HT-29 (cell line): ENCODE measurements around the gene SEC16B. TPM values are rescaled to one million over a fixed set of nuclear protein-coding genes. Genes with fewer than 3 reads are reported as not detected.

ENCODE experiments used
- DNase-seq: peaks from one replicate; pipeline ENCODE4 v3.0.0-alpha.2; 2015; ENCODE audit warnings: low spot score
- total RNA-seq: library from RNA; depleted of rRNA; stranded (reverse); fragments of >200 nt; shearing (Covaris generic); gene quantifications from 2 replicates; pipeline ENCODE4 v1.2.3, GENCODE V29; 2014; rRNA removed

The SEC16B gene, protein sequence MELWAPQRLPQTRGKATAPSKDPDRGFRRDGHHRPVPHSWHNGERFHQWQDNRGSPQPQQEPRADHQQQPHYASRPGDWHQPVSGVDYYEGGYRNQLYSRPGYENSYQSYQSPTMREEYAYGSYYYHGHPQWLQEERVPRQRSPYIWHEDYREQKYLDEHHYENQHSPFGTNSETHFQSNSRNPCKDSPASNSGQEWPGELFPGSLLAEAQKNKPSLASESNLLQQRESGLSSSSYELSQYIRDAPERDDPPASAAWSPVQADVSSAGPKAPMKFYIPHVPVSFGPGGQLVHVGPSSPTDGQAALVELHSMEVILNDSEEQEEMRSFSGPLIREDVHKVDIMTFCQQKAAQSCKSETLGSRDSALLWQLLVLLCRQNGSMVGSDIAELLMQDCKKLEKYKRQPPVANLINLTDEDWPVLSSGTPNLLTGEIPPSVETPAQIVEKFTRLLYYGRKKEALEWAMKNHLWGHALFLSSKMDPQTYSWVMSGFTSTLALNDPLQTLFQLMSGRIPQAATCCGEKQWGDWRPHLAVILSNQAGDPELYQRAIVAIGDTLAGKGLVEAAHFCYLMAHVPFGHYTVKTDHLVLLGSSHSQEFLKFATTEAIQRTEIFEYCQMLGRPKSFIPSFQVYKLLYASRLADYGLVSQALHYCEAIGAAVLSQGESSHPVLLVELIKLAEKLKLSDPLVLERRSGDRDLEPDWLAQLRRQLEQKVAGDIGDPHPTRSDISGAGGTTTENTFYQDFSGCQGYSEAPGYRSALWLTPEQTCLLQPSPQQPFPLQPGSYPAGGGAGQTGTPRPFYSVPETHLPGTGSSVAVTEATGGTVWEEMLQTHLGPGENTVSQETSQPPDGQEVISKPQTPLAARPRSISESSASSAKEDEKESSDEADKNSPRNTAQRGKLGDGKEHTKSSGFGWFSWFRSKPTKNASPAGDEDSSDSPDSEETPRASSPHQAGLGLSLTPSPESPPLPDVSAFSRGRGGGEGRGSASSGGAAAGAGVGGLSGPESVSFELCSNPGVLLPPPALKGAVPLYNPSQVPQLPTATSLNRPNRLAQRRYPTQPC
- total RNA-seq: 1.5 and 2.9 TPM in 2 replicates

DNA sequence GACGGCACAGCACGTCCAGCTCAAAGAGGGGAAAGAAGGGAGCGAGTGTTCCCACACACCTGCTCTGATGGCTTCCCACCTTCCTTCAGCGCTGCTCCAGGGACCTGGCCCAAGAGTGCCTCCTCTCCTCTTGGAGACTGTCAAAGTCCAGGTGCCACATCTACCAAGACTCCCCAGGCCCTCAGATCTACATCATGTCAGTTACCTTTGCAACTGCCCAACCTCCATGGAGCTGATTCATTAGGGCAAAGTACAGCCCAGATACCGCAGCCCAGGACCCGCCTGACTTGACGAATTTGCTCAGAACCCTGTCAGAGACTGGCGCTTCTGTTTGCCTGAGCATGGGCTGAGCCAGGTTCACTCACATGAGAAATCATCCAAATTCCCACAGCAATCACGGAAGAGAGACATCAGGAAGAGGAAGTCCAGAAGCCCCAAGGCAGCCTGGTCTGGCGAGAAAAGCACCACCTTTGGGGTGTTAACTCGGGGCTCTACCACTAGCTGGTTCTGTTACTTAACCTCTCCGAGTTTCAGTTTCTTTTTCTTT is at the start of gene SEC16B:
Gene SEC16B (minus strand): TSS at position 234 of the 547 bp plus-strand sequence. CDS start 2,077 bp downstream, outside the sequence.
- peak; percentile 87 for DNase-seq

DNA sequence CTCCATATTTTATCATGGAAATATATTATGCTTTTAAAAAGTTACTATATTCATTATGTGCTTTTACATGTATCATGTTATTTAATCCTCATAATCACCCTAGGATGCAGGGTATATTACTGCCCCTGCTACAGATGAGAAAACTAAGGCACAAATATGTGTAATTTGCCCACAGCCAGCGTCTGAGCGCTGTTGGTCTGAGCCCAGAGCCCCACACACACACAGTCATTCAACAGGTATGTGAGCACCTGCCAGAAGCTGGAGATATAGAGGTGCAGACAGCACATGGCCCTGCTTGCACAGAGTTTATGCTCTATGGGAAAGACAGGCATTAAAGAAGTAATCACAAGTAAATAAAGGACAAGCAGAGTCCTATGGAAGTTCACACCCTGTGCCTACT is 49.8 kb upstream of the SEC16B start:
- DNase-seq: no peak

DNA sequence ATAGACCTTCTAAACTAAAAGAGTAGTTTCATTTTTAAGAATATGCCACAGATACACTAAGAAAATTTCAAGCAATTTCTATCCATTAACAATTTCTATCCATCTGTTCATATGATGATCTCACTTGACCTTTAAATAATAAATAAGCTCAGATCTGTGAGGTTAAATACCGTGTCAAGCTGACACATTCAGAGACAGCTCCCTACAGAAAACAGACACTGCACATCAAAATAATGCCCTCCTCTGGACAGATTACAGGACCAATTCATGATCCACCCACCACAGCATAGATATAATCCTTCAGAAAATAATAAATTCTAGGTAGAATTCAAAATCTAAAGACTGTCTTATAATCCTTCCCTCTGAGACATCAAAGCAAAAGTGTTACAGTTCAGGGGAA is 49.4 kb upstream of the SEC16B start:
- no peak for DNase-seq

DNA sequence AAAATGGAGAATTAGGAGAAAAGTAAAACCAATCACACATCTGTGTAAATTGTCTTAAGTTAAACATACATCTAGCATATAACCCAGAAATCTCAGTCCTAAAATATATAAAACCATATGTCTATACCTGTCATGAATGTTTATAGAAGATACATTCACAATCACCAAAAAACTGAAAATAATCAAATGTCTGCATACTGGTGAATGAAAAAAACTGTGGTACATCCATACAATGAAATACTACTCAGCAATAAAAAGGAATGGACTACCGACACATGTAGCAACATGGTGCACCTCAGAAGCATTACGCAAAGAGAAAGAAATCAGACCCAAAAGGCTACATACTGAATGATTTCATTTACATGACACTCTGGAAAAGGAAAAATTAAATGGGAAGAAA is 47.7 kb upstream of the SEC16B start:
- no peak for DNase-seq

DNA sequence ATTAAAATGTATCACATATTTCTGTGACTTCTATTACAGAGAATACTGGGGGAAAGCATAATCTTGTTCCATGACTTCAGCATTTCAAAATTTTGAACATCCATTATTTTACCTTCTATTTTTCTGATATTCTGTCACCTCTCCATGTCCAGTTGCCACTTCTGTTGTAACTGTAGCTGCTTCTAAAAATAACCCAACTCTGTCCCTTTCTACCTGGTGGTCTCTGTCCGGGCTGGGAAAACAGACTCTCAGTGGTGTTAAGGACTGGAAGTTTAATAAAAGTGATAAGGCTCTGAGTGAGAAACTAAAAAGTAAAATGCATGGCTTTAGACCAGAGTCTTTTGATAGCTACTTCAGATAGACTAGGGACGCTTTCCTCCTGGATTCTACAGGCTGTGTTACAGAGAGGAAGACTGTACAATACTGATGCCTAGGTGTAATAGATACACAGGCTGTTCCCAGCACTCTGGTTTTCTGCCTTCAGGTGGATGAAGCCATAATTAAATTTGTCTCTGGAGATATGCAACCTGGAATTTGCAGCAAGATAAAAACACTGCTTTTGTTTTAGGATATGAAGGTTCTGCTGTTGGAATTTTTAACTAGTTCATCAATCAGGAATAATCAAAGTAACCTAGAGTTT is 42.1 kb upstream of the SEC16B start:
- no peak for DNase-seq

DNA sequence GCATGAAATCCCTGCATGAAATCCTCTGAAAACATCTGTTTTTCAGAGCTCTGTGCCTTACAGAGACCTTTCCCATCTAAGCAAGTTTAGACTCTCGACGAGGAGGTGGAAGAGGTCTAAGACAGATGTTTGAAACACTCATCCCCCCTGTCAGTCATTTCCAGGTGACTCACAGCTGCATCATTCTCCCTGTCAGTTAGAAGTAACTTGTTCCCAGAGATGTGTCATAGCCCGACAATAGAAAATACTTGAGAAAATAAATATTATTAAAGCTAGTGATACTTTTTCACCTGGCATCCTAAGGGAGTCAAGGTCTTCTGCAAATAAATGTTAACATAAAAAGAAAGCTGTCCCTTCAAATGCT is 41.6 kb upstream of the SEC16B start:
- DNase-seq: no peak

DNA sequence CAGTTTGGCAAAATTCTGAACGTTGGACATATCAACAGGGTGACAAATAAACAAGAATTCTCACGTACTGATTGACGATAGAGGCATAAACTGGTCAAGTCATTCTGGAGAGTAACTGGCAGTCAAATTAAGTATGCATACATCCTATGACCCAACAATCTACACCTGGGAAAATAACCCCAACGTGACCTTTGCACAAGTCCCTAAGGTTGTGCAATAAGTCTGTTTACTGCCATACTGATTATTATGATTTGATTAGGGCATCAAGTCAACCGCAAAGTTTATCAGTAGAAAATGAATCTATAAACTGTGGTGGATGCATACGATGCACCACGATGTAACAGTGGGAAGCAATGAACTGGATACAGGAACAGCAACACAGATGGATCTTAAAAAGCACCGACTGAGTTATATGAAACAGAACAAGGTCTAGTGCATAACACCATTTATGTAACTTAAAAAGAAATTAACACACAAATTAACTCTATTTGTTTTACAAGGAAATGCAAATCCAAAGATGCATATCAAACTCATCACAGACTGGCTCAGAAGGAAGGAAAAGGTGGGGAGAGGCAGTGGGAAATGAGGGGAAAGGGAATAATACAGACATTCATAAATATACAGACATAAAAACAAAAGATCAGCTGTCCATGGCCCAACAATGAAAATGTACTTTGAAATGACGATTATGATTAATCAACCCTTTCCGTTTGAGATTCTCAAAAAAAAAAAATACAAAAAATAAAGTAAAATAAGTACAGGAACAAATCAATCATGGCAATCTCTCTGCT is 41.0 kb upstream of the SEC16B start:
- no peak for DNase-seq

DNA sequence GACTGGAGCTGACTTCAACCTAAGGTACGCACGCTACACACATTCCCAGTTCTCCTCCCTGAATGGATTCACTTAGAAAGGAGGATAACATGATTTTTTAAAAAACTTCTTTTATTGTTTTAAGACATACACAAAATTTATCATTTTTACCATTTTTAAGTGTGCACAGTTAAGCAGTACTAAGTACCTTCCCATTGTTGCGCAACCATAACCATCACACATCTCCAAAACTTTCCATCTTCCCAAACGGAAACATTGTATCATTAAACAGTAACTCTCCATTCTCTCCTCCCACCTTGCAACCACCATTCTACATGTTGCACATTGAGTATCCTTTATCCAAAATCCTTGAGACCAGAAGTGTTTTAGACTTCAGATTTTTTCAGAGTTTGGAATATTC is 36.2 kb upstream of the SEC16B start:
- DNase-seq: no peak

DNA sequence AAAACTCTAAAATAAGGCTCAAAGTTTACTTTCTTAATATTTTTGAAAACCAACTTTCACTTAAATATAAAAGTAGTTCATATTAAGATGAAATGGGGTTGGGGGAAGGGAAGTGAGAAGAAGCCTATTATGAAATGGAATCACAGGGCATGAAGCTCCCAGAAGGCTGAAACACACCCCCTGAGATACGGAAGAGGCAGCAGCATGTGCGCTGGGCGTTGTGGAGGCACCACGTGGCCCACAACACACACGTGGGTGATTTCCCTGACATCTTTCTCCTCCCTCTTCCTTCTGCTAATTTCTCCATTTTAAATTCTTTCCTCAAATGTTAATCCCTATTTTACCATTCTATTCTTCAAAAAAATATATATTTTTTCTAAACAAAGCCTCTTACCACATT is 35.6 kb upstream of the SEC16B start:
- no peak for DNase-seq

DNA sequence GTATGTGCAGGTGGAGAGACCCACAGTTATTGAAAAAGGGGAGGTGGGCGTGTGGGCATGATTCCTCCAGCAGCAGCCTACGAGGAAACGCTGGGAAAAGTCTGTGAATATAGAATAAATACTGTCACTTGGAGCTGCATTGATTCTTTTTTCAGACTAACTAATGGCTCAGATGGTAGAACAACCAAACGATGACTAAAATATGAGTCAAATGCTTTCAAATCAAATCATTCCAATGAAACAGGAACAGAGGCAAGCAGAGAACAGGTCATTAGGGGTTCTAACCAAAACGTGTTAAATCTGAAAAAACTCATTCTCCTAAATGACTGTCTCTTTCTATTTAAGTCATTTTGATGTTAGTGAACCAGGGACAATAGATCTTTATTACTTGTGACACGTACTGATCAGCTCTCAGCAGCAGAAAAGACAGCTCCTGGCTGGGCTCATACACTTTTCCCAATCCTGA is 35.1 kb upstream of the SEC16B start:
- DNase-seq: no peak

DNA sequence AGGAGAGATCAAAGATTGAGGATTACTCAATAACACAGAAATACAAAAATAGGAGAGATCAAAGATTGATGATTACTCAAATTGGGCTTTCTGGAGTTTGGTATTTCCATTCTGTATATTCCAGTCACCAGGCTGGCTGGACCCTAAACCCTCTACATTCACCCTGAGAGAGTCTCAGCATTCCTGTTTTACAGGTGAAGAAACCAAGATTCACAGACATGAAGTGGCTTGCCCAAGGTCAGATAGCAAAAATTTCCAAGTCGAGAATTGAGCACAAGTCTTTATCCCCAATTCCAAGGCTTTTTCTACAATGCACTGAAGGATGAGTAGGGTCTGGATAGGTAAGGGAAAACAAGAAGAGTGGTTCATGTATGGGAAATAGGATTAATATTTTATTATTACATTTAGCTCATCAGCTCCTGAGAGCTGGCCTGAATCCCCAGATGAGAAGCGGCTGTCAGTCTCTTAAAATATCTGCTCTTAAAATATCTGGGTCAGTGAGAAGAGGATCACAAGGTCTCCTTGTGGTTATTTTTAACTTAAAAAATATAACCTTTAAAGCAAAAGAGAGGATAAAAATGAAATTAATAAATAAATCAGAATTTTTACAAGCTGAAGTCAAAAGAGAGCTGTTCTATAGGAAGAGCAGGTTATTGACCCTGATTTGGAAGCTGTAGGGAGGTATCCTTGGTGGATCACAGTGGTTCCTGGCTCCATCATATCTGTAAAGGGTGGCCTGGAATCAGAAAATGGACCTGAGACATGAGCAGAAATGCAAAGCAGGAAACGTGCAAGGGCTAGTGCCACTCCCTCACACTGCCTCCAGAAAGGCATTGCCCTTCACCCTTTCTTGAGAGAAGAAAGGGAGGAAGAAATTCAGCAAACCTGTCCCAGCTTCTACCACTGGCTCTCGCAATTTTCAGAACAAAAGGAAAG is 29.1 kb upstream of the SEC16B start:
- DNase-seq: no peak

DNA sequence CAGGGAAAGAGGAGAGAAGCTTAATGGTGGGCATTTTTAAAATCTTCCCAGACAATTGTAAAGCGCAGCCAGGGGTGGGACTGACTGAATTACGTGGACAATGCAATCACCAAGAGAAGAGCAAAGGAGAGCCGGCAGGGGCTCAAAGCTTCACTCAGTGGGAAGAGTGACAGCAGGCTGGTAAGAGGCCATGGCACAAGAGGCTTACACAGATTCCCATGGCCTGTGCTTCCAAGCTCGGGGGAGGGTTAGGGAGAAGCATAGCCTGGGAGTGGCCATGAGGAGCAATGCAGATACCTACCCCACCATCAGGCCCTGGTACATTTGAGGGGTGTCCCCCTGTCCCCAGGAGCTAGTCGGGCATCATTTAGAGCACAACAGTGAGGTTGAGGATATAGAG is 27.1 kb upstream of the SEC16B start:
- DNase-seq: no peak

DNA sequence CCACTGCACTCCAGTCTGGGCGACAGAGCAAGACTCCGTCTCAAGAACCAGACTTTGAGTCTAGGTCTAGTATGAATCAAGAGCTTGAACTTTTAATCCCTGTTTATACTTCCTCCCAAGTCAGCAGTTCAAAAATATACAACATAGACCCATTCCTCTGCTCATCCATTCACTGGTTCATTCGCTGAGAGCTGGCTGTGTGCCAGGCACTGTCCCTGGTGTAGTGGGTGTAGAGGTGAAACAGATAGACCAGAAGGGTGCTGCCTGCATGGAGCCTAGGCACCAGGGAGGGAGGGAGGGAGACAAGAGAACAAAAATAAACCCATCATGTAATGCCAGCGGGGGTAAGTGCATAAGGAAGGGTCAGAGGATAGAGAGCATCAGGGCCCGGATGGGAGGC is 25.5 kb upstream of the SEC16B start:
- no peak for DNase-seq

DNA sequence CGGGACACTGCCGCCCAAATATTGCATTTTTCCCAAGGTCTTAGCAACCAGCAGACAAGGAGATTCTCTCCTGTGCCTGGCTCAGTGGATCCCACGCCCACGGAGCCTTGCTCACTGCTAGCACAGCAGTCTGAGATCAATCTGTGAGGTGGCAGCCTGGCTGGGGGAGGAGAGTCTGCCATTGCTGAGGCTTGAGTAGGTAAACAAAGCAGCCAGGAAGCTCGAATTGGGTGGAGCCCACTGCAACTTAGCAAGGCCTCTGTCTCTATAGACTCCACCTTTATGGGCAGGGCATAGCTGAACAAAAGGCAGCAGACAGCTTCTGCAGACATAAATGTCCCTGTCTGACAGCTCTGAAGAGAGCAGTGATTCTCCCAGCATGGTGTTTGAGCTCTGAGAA is 16.4 kb upstream of the SEC16B start:
- peak; percentile 10 for DNase-seq

DNA sequence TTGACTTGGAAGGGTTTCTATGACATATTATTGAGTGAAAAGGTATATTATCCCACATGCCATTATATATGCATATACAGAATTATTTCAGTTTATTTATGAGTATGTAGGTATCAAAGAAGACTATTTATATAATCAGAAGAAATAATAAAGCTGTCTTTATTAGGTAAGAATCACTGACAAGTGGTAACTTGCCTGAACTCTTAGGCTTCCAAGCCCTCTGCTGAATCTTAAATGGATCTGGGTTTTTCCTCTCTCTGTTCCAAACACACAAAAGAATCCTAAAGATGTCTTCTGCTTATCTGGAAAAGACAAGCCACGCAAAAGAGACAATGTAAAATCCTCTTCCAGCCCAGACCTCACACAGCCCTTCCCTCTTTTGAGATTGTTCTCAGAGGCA is 14.9 kb upstream of the SEC16B start:
- no peak for DNase-seq

DNA sequence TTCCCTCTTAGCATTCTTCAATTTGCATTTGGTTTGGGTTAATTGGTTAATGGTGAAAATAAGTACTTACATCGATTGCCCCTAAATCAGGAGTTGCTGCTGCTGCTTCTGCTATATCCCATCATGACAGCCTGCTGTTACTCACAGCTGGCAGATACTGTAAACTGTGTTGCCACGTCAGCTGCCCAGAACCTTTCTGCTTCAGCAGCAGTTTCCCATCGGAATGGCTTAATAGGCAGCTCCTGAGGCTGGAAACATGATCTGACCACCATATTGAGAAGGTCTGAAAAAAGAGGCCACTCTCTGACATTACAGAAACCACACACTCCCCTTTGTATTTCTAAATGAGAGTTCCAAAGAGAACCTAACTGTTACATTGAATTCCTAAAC is 14.3 kb upstream of the SEC16B start:
- no peak for DNase-seq

DNA sequence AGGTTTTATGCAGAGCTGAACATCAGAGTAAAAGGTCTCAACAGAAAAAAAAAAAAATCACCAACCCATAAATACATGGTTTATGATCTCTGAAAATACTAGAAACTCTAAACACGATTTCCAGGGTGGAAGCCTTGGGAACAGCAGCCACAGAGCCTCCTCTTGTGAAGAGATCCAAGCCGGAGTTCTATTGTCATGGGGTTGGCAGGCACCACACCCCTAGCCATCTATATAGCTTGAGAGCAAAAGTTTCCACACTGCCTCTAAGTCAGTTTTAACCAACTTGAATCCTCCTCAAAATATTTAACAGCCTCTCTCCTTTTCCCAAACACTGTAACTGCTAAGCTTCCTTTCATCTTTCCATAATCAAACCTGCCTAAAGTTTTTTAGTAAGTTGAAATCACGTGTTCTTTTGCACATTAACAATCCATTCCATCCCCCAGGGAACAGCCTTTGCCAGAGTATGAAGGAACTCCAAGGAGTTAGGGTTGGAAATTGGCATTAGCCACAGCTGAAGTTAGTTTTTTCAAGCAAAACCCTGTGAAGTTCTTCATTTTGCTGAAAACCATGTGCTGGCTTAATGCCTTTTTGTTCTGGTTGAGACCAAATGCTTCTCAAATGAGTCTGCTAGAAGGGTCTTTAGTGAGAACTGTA is 13.8 kb upstream of the SEC16B start:
- no peak for DNase-seq

DNA sequence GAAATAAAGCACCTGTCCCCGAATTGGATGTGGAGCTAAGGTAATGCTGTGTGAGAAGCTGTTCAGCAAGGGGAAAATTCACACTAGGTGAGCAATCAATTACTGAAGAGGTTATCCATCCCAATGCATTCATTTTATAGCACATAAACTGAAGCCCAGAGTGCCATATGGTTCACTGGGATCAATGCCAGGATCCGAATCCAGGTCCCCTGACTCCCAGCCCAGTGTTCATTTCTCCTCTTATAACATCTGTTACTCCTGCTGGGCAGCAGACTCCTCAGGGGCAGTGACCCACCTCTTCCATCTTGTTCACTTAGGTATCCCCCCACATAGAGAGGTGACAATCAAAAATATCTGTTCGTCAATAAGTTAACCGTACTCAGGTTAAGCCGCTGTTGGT is 13.2 kb upstream of the SEC16B start:
- no peak for DNase-seq

DNA sequence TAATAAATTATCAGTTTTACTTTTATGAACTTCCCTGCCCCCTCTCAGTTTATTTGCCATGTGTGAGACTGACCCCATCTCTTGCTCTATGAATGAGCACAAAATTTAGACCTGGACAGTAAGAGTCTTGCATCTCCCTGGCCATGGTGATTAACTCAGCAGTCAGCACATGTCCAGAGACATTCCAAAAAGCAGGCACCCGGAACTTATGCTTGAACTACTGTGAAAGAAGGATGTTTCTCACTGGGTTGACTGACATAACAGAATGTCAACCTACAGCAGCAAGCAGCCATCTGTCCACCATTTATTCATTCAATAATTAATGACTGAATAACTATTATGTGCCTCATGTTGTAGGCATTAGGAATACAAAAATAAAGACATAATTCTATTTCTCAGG is 11.3 kb upstream of the SEC16B start:
- DNase-seq: no peak
